GM21528 (cell line): ENCODE data around the gene TGM3.

ENCODE experiments used
- ATAC-seq: cut with Tn5 transposase; IDR thresholded peaks from one replicate; pipeline ENCODE4 v1.9.1; 2021; ENCODE audit warnings: mild to moderate bottlenecking, moderate library complexity; ENCODE audit not compliant: unreplicated experiment, low FRiP score

TGM3 gene

GRCh38 chr20:2305029-2305428 is 9.2 kb downstream of the TGM3 start:
- no peak for ATAC-seq

GRCh38 chr20:2305479-2305878 is 9.7 kb downstream of the TGM3 start:
- no peak for ATAC-seq

- ATAC-seq, result no peak
Observed at GRCh38 chr20:2305946-2306345, 10.1 kb downstream of the TGM3 start.

- no peak for ATAC-seq
Observed at GRCh38 chr20:2307136-2307535, 11.3 kb downstream of the TGM3 start.

GRCh38 chr20:2311329-2311728 is 15.5 kb downstream of the TGM3 start:
- ATAC-seq, result no peak

GRCh38 chr20:2312876-2313275 is 17.1 kb downstream of the TGM3 start:
- ATAC-seq, result no peak

- no peak for ATAC-seq
Observed at GRCh38 chr20:2313316-2313715, 17.5 kb downstream of the TGM3 start.

GRCh38 chr20:2314759-2315439 is 19.1 kb downstream of the TGM3 start:
- no peak for ATAC-seq

- ATAC-seq, result no peak
Observed at GRCh38 chr20:2315440-2315778, 19.6 kb downstream of the TGM3 start.

GRCh38 chr20:2316847-2317495 is 21.2 kb downstream of the TGM3 start:
- no peak for ATAC-seq

- no peak for ATAC-seq
Observed at GRCh38 chr20:2320813-2321658, 25.2 kb downstream of the TGM3 start.

GRCh38 chr20:2323051-2323450 is 27.2 kb downstream of the TGM3 start:
- ATAC-seq, result no peak

GRCh38 chr20:2326046-2326445 is 30.2 kb downstream of the TGM3 start:
- no peak for ATAC-seq

- no peak for ATAC-seq
Observed at GRCh38 chr20:2327620-2328555, 32.1 kb downstream of the TGM3 start.

GRCh38 chr20:2329286-2329685 is 33.5 kb downstream of the TGM3 start:
- ATAC-seq, result no peak

- no peak for ATAC-seq
Observed at GRCh38 chr20:2330090-2330695, 34.4 kb downstream of the TGM3 start.

GRCh38 chr20:2331106-2331505 is 35.3 kb downstream of the TGM3 start:
- no peak for ATAC-seq

GRCh38 chr20:2331901-2332565 is 36.2 kb downstream of the TGM3 start:
- ATAC-seq, result no peak

GRCh38 chr20:2332711-2333110 is 36.9 kb downstream of the TGM3 start:
- ATAC-seq, result no peak

GRCh38 chr20:2333821-2334220 is 38.0 kb downstream of the TGM3 start:
- no peak for ATAC-seq
